ENCODE results near the gene VPS35L. TPM values are rescaled to one million over a fixed set of nuclear protein-coding genes. Genes with fewer than 3 reads are reported as not detected.

VPS35L gene
- total and polyA plus RNA-seq, 10 of the 15 experiments (the other 5 are each of a cell fraction or from before 2014, with no cell fraction given), result 14.9 to 44.1 (median 26.3) TPM

DNA sequence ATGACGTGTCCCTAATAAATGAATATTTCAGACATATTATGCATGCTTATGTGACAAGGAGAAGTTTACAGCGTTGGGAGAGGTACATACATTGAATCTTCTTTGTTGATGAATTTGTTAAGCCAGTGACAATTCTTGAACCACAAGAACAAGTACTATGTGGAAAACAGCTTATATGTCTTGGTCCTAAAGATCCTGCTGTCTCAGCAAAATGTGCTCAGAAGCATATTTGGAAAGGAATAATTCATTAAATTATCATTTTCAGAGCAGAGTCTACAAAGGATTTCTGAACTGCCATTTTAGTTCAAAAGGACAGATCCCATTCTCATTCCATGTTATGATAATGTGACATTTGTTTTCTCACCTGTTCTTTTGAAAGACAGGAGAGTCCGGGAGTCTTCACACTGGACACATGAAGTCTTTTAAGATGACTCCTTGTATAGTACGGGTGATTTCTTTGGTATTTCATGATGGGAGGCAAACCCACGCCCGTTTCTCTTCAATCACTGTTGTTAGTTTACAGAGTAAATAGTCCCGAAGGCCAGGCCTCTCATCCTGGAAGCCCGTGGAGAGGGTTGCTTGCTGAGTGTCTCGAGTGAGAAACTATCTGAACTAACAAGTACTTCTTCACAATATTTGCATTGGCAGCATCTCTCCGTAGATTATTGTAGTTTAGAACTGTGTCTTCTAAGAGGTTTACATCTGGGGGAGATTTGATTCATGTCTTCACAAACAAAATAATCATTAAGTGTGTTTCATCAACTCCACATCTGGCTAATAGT, 26.7 kb downstream of the VPS35L start:
- no peaks in the 10 kb centered on the region for H3K4me1 ChIP-seq (ENCODE audit: control insufficient read depth, insufficient read depth, low read length)
- ATAC-seq, result no peak
- no peak for FAIRE-seq
- H3K27ac ChIP-seq (ENCODE audit: control insufficient read depth, insufficient read depth), result no peak overlapping the region
- H3K79me2 ChIP-seq (ENCODE audit: control insufficient read depth, insufficient read depth, low read length), result no peaks in the 10 kb centered on the region
- peaks cover 8 to 19% of the 10 kb centered on the region in 2 experiments for H3K36me3 ChIP-seq (ENCODE audit: control insufficient read depth in 2 of 2, insufficient read depth in 2 of 2, low read length in 1 of 2)
- BruUV-seq (replicated peaks), result no TSS peak
- POLR2A ChIA-PET, result no interaction called here
- no peaks in the 10 kb centered on the region for H4K20me1 ChIP-seq (ENCODE audit: control insufficient read depth, insufficient read depth)
- no peak overlapping the region for H2AFZ ChIP-seq (ENCODE audit: control insufficient read depth, low read depth, low read length)
- in situ Hi-C loops (cut with MboI), result no loop called here
- H3K4me3 ChIP-seq, result no peak overlapping the region
- SMC1A ChIA-PET (ENCODE audit: uncharacterized antibody, unreplicated experiment), result no interaction called here
- CTCF ChIA-PET, result no interaction called here
- intact Hi-C loops (cut with micrococcal nuclease; ENCODE audit: unreplicated experiment), result no loop called here
- RAD21 ChIA-PET (ENCODE audit: unreplicated experiment), result no interaction called here
- H3K4me2 ChIP-seq (ENCODE audit: control insufficient read depth, insufficient read depth), result no peak overlapping the region
- no peak overlapping the region for H3K9ac ChIP-seq (ENCODE audit: control insufficient read depth, insufficient read depth, low read length)
- no peaks in the 10 kb centered on the region for H3K27me3 ChIP-seq (replicated peaks in 1 of 2; ENCODE audit: control insufficient read depth in 2 of 2, insufficient read depth in 2 of 2, low read length in 1 of 2)
- no peaks in the 10 kb centered on the region for H3K9me3 ChIP-seq (replicated peaks; ENCODE audit: control insufficient read depth, insufficient read depth, low read length)
- 82% methylated on average over 10 of the region's 10 CpGs for WGBS (ENCODE audit: insufficient coverage, insufficient replicate concordance, low lambda C conversion rate, missing lambda C conversion rate)
- no peak for DNase-seq (ENCODE audit: low read depth, low spot score)
- TF ChIP-seq NR2C2 (IDR thresholded peaks at IDR 0.05; ENCODE audit: borderline replicate concordance, control insufficient read depth, insufficient read length, low read depth) (no peak), RBBP5 (conservative IDR thresholded peaks at IDR 0.05) (no peak), MEF2A (IDR thresholded peaks at IDR 0.05; ENCODE audit: insufficient read depth, low read depth, low read length) (no peak), NFIC (IDR thresholded peaks at IDR 0.05; ENCODE audit: low read depth, low read length) (no peak), CBFB (IDR thresholded peaks at IDR 0.05; ENCODE audit: low read depth) (no peak), DPF2 (IDR thresholded peaks at IDR 0.05) (no peak), SP1 (IDR thresholded peaks at IDR 0.05; ENCODE audit: low read depth, low read length) (no peak), NR2C1 (IDR thresholded peaks at IDR 0.05) (no peak), JUNB (IDR thresholded peaks at IDR 0.05) (no peak), STAT3 (IDR thresholded peaks at IDR 0.05; ENCODE audit: low read depth, low read length) (no peak), EED (IDR thresholded peaks at IDR 0.05; ENCODE audit: low read depth) (no peak), PML (IDR thresholded peaks at IDR 0.05; ENCODE audit: low read length) (no peak)
- TF ChIP-seq, protein P1, sequence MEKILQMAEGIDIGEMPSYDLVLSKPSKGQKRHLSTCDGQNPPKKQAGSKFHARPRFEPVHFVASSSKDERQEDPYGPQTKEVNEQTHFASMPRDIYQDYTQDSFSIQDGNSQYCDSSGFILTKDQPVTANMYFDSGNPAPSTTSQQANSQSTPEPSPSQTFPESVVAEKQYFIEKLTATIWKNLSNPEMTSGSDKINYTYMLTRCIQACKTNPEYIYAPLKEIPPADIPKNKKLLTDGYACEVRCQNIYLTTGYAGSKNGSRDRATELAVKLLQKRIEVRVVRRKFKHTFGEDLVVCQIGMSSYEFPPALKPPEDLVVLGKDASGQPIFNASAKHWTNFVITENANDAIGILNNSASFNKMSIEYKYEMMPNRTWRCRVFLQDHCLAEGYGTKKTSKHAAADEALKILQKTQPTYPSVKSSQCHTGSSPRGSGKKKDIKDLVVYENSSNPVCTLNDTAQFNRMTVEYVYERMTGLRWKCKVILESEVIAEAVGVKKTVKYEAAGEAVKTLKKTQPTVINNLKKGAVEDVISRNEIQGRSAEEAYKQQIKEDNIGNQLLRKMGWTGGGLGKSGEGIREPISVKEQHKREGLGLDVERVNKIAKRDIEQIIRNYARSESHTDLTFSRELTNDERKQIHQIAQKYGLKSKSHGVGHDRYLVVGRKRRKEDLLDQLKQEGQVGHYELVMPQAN (conservative IDR thresholded peaks at IDR 0.05), result no peak
- TF ChIP-seq, protein P2, sequence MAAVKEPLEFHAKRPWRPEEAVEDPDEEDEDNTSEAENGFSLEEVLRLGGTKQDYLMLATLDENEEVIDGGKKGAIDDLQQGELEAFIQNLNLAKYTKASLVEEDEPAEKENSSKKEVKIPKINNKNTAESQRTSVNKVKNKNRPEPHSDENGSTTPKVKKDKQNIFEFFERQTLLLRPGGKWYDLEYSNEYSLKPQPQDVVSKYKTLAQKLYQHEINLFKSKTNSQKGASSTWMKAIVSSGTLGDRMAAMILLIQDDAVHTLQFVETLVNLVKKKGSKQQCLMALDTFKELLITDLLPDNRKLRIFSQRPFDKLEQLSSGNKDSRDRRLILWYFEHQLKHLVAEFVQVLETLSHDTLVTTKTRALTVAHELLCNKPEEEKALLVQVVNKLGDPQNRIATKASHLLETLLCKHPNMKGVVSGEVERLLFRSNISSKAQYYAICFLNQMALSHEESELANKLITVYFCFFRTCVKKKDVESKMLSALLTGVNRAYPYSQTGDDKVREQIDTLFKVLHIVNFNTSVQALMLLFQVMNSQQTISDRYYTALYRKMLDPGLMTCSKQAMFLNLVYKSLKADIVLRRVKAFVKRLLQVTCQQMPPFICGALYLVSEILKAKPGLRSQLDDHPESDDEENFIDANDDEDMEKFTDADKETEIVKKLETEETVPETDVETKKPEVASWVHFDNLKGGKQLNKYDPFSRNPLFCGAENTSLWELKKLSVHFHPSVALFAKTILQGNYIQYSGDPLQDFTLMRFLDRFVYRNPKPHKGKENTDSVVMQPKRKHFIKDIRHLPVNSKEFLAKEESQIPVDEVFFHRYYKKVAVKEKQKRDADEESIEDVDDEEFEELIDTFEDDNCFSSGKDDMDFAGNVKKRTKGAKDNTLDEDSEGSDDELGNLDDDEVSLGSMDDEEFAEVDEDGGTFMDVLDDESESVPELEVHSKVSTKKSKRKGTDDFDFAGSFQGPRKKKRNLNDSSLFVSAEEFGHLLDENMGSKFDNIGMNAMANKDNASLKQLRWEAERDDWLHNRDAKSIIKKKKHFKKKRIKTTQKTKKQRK (IDR thresholded peaks at IDR 0.05; ENCODE audit: low read depth, low read length), result no peak
- TF ChIP-seq, protein P3, sequence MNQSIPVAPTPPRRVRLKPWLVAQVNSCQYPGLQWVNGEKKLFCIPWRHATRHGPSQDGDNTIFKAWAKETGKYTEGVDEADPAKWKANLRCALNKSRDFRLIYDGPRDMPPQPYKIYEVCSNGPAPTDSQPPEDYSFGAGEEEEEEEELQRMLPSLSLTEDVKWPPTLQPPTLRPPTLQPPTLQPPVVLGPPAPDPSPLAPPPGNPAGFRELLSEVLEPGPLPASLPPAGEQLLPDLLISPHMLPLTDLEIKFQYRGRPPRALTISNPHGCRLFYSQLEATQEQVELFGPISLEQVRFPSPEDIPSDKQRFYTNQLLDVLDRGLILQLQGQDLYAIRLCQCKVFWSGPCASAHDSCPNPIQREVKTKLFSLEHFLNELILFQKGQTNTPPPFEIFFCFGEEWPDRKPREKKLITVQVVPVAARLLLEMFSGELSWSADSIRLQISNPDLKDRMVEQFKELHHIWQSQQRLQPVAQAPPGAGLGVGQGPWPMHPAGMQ (IDR thresholded peaks at IDR 0.05; ENCODE audit: borderline replicate concordance), result no peak
- TF ChIP-seq, protein P4, sequence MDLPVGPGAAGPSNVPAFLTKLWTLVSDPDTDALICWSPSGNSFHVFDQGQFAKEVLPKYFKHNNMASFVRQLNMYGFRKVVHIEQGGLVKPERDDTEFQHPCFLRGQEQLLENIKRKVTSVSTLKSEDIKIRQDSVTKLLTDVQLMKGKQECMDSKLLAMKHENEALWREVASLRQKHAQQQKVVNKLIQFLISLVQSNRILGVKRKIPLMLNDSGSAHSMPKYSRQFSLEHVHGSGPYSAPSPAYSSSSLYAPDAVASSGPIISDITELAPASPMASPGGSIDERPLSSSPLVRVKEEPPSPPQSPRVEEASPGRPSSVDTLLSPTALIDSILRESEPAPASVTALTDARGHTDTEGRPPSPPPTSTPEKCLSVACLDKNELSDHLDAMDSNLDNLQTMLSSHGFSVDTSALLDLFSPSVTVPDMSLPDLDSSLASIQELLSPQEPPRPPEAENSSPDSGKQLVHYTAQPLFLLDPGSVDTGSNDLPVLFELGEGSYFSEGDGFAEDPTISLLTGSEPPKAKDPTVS (IDR thresholded peaks at IDR 0.05; ENCODE audit: low read depth, low read length), result no peak
